Measurements from ENCODE around the gene RASSF7.

GRCh38 chr11:603154-603553, 42.4 kb downstream of the RASSF7 start:
- no peak for TF ChIP-seq POLR2A (IDR thresholded peaks at IDR 0.05)
- TF ChIP-seq POLR2AphosphoS5 (IDR thresholded peaks at IDR 0.05): no peak
- no peak for TF ChIP-seq CTCF (IDR thresholded peaks at IDR 0.05)
- TF ChIP-seq EP300 (IDR thresholded peaks at IDR 0.05): no peak
